K562 (cell line): Measurements from ENCODE around the gene GLI1. TPM values are rescaled to one million over a fixed set of nuclear protein-coding genes. Genes with fewer than 3 reads are reported as not detected.

Experiments used
- AFF4 ChIP-seq: sonication (generic); formaldehyde crosslinking; IDR thresholded peaks from 2 replicates; pipeline ENCODE4 v1.8.0; 2023; ENCODE audit warnings: mild to moderate bottlenecking, missing genetic modification reagents
- CBX3 ChIP-seq, 2 experiments: IDR thresholded peaks; 1 replicate in 1 of 2; 2 replicates in 1 of 2; pipeline ENCODE4 v1.6.1; 2012; ENCODE audit warnings: inconsistent platforms in 2 of 2, low read length in 2 of 2, borderline replicate concordance in 1 of 2, control low read depth in 1 of 2
- CTBP1 ChIP-seq: fragments of 450-650 bp; IDR thresholded peaks from 2 replicates; pipeline ENCODE4 v1.6.1; 2016; ENCODE audit warnings: borderline replicate concordance
- HNRNPLL ChIP-seq: fragments of 200-400 bp; formaldehyde crosslinking; IDR thresholded peaks from 2 replicates; pipeline ENCODE4 v1.6.1; 2017; ENCODE audit warnings: low read length, low read depth, mild to moderate bottlenecking; ENCODE audit not compliant: poor library complexity, severe bottlenecking
- ILK ChIP-seq: fragments of 450-650 bp; IDR thresholded peaks from 2 replicates; pipeline ENCODE4 v1.6.1; 2016; ENCODE audit warnings: missing genetic modification characterization, low read depth, mild to moderate bottlenecking, missing compliant biosample characterization, moderate library complexity, borderline replicate concordance
- POLR3A ChIP-seq: IDR thresholded peaks from 2 replicates; pipeline ENCODE4 v1.6.1; 2011; ENCODE audit warnings: borderline replicate concordance, mild to moderate bottlenecking, moderate library complexity; ENCODE audit not compliant: insufficient read length, insufficient read depth; ENCODE audit errors: extremely low read depth
- ZNF445 ChIP-seq: fragments of 250-450 bp; sonication (Bioruptor Pico); IDR thresholded peaks from 2 replicates; pipeline ENCODE4 v1.4.0; 2020; ENCODE audit warnings: low read depth, mild to moderate bottlenecking, moderate library complexity
- polyA plus RNA-seq, 8 experiments: library from polyadenylated mRNA; depleted of rRNA in 4 of 8; stranded (reverse) in 5 of 8; unstranded in 3 of 8; fragments of >200 nt; fragmentation: Nextera tagmentation in 2 of 8; fragmentation: Illumina TruSeq in 1 of 8; extraction: Ambion mirVana in 2 of 8; extraction: Trizol in 1 of 8; gene quantifications; 2 replicates each; pipeline versions ENCODE4 v1.2.1 to v1.2.3, GENCODE V29; 2011 to 2014; ENCODE audit warnings: inconsistent platforms in 1 of 8, missing spikeins in 1 of 8
- total RNA-seq, 7 experiments: library from RNA; depleted of rRNA in 6 of 7; stranded (reverse); fragments of >200 nt in 6 of 7; fragmentation: Illumina TruSeq in 2 of 7; extraction: Trizol in 2 of 7; gene quantifications; 2 replicates each; pipeline versions ENCODE4 v1.2.1 to v1.2.3, GENCODE V29; 2011 to 2021; ENCODE audit warnings: low replicate concordance in 1 of 7
- TF ChIP-seq, protein P1 (sequence below): IDR thresholded peaks from 3 replicates; pipeline ENCODE4 v1.6.1; 2011; ENCODE audit warnings: borderline replicate concordance, mild to moderate bottlenecking, moderate library complexity; ENCODE audit not compliant: insufficient read length; ENCODE audit errors: extremely low read depth
- TF ChIP-seq, protein P2 (sequence below): fragments of 450-650 bp; formaldehyde crosslinking; IDR thresholded peaks from 2 replicates; pipeline ENCODE4 v1.4.0; 2020; ENCODE audit warnings: mild to moderate bottlenecking
- TF ChIP-seq, protein P3 (sequence below): fragments of 450-650 bp; IDR thresholded peaks from one replicate; pipeline ENCODE4 v1.6.1; 2018; ENCODE audit warnings: mild to moderate bottlenecking, moderate library complexity; ENCODE audit not compliant: partially characterized antibody

Gene GLI1
- total and polyA plus RNA-seq, 9 of the 15 experiments (the other 6 are each of a cell fraction or from before 2014, with no cell fraction given): 0.24 to 3.7 (median 0.61) TPM

DNA sequence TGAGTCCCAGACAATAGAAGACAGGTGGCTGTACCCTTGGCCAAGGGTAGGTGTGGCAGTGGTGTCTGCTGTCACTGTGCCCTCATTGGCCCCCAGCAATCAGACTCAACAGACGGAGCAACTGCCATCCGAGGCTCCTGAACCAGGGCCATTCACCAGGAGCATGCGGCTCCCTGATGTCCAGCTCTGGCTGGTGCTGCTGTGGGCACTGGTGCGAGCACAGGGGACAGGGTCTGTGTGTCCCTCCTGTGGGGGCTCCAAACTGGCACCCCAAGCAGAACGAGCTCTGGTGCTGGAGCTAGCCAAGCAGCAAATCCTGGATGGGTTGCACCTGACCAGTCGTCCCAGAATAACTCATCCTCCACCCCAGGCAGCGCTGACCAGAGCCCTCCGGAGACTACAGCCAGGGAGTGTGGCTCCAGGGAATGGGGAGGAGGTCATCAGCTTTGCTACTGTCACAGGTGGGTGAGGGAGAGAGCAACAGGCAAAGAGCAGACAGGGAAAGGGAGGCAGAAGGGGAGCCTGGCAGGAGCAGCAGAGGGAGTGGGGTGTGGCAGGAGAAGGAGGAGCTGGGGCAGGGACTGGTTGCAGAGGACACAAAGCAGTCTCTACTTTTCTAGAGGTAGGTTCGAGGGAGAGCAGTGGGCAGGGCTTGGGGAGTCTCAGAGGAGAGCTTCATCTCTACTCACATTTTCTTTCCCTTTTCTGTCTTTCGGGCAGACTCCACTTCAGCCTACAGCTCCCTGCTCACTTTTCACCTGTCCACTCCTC lies 4.0 kb upstream of the GLI1 start (continued):
- no peak for TF ChIP-seq CBX3 (IDR thresholded peaks at IDR 0.05; ENCODE audit: borderline replicate concordance in 1 of 2, low read length in 2 of 2)
- no peak for TF ChIP-seq ILK
- TF ChIP-seq, protein P1, sequence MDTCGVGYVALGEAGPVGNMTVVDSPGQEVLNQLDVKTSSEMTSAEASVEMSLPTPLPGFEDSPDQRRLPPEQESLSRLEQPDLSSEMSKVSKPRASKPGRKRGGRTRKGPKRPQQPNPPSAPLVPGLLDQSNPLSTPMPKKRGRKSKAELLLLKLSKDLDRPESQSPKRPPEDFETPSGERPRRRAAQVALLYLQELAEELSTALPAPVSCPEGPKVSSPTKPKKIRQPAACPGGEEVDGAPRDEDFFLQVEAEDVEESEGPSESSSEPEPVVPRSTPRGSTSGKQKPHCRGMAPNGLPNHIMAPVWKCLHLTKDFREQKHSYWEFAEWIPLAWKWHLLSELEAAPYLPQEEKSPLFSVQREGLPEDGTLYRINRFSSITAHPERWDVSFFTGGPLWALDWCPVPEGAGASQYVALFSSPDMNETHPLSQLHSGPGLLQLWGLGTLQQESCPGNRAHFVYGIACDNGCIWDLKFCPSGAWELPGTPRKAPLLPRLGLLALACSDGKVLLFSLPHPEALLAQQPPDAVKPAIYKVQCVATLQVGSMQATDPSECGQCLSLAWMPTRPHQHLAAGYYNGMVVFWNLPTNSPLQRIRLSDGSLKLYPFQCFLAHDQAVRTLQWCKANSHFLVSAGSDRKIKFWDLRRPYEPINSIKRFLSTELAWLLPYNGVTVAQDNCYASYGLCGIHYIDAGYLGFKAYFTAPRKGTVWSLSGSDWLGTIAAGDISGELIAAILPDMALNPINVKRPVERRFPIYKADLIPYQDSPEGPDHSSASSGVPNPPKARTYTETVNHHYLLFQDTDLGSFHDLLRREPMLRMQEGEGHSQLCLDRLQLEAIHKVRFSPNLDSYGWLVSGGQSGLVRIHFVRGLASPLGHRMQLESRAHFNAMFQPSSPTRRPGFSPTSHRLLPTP: no peak
- no peak for TF ChIP-seq CTBP1
- TF ChIP-seq ZNF445 (CRISPR knock-in tag): no peak
- TF ChIP-seq, protein P2, sequence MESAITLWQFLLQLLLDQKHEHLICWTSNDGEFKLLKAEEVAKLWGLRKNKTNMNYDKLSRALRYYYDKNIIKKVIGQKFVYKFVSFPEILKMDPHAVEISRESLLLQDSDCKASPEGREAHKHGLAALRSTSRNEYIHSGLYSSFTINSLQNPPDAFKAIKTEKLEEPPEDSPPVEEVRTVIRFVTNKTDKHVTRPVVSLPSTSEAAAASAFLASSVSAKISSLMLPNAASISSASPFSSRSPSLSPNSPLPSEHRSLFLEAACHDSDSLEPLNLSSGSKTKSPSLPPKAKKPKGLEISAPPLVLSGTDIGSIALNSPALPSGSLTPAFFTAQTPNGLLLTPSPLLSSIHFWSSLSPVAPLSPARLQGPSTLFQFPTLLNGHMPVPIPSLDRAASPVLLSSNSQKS (CRISPR knock-in tag): no peak
- TF ChIP-seq POLR3A: no peak
- TF ChIP-seq HNRNPLL: no peak
- peak; percentile 1; the same call in 1 of the 2 replicates for TF ChIP-seq AFF4
- TF ChIP-seq, protein P3, sequence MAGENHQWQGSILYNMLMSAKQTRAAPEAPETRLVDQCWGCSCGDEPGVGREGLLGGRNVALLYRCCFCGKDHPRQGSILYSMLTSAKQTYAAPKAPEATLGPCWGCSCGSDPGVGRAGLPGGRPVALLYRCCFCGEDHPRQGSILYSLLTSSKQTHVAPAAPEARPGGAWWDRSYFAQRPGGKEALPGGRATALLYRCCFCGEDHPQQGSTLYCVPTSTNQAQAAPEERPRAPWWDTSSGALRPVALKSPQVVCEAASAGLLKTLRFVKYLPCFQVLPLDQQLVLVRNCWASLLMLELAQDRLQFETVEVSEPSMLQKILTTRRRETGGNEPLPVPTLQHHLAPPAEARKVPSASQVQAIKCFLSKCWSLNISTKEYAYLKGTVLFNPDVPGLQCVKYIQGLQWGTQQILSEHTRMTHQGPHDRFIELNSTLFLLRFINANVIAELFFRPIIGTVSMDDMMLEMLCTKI: no peak
